Left colon (tissue), 2 donors: ENCODE results near the gene REPS1. TPM values are rescaled to one million over a fixed set of nuclear protein-coding genes. Genes with fewer than 3 reads are reported as not detected.
"Not testable (repeated sequence)": the region's sequence is repeated elsewhere in the genome, so short reads cannot be mapped to it uniquely, and the experiment has no call there.

Source experiments
- ATAC-seq: fragments of 200-7000 bp; cut with Tn5 transposase; one replicate; pipeline ENCODE4 v1.9.1; 2020; ENCODE audit warnings: mild to moderate bottlenecking, moderate library complexity
- DNase-seq, 2 donors: peaks; one replicate each; pipeline ENCODE4 v3.0.0-alpha.2; 2020
- intact Hi-C, 2 donors: fragments of 100-400 bp; cut with DNase I in 1 of 2; cut with micrococcal nuclease in 1 of 2; formaldehyde crosslinking; loops; one replicate each; pipeline versions ENCODE4 v1.11.2 to v1.14.0; 2022; cut with DNase I, micrococcal nuclease
- total RNA-seq, 2 donors: library from RNA; stranded (reverse); fragmentation: NEBNext Ultra II Directional; extraction: Animal tissue kit (Norgen Biotek cat#: 25700); gene quantifications; one replicate each; pipeline ENCODE4 v1.2.1, GENCODE V29; 2021
- donor health status: DM: no; HTN: no; CAD: no.
- donor health status: DM: yes; HTN: yes; CAD: no.

Gene REPS1
- total RNA-seq, 2 donors from 2014 or later: 30.2 to 33.2 TPM

GRCh38 chr6:139010674-139011073 is 22.6 kb upstream of the REPS1 start:
- intact Hi-C loops: no loop called here
- ATAC-seq: no peak

GRCh38 chr6:139008117-139008516 is 20.1 kb upstream of the REPS1 start:
- ATAC-seq: no peak
- intact Hi-C loops: no loop called here

More at GRCh38 chr6:139010674-139011073, 22.6 kb upstream of the REPS1 start:
- no peak for DNase-seq

GRCh38 chr6:139007428-139007827 is 19.4 kb upstream of the REPS1 start:
- intact Hi-C loops: no loop called here
- no peak for ATAC-seq
- DNase-seq: no peak

More at GRCh38 chr6:139008117-139008516, 20.1 kb upstream of the REPS1 start:
- no peak for DNase-seq

GRCh38 chr6:139006477-139006876 is 18.4 kb upstream of the REPS1 start:
- no peak for DNase-seq
- ATAC-seq: no peak
- intact Hi-C loops: no loop called here

GRCh38 chr6:139003751-139004150 is 15.7 kb upstream of the REPS1 start:
- intact Hi-C loops: no loop called here
- no peak for DNase-seq
- ATAC-seq: no peak

- no peak for DNase-seq
- no peak for ATAC-seq
- intact Hi-C loops: no loop called here
These were observed 12.1 kb upstream of the REPS1 start for GRCh38 chr6:138999949-139000725.

GRCh38 chr6:138997136-138997535 is 9.1 kb upstream of the REPS1 start:
- DNase-seq: no peak
- no peak for ATAC-seq
- intact Hi-C loops: no loop called here

- intact Hi-C loops: no loop called here
- DNase-seq: no peak
- no peak for ATAC-seq
These were observed 8.5 kb upstream of the REPS1 start for GRCh38 chr6:138996524-138996923.

- DNase-seq, intact Hi-C loops: not testable (repeated sequence)
- ATAC-seq: peak; percentile 45
These were observed 5.4 kb upstream of the REPS1 start for GRCh38 chr6:138993410-138993809.

GRCh38 chr6:138992965-138993364 is 4.9 kb upstream of the REPS1 start:
- DNase-seq, intact Hi-C loops, ATAC-seq: not testable (repeated sequence)

- intact Hi-C loops: no loop called here
- ATAC-seq (no peak), DNase-seq (no peak)
These were observed 3.2 kb upstream of the REPS1 start for GRCh38 chr6:138991206-138991605.

- intact Hi-C loops: loop anchor here (5.0 to 10.0 kb wide), 2 partner anchors 172 to 175 kb away; no protein-coding TSS in a partner anchor
- peak; percentile 25 for ATAC-seq
- no peak for DNase-seq
These were observed 1.3 kb upstream of the REPS1 start for GRCh38 chr6:138989098-138989983.

- ATAC-seq (peak; percentile 6), DNase-seq (no peak)
- intact Hi-C loops: loop anchor here (5.0 to 10.0 kb wide), 2 partner anchors 171 to 174 kb away; no protein-coding TSS in a partner anchor
These were observed 399 bp upstream of the REPS1 start for GRCh38 chr6:138988469-138988834.

GRCh38 chr6:138987080-138987642 is 892 bp downstream of the REPS1 start:
- intact Hi-C loops: loop anchor here (5.0 to 10.0 kb wide), 2 partner anchors 170 to 172 kb away; no protein-coding TSS in a partner anchor
- ATAC-seq: peak; percentile 1
- DNase-seq: no peak

GRCh38 chr6:138986578-138986977 is 1.5 kb downstream of the REPS1 start:
- intact Hi-C loops: loop anchor here (5.0 to 10.0 kb wide), 2 partner anchors 169 to 172 kb away; no protein-coding TSS in a partner anchor
- no peak for ATAC-seq
- DNase-seq: no peak

- ATAC-seq: no peak
- intact Hi-C loops: loop anchor here in 1 of 2 donors (10.0 kb wide), 1 partner anchor 167 kb away; no protein-coding TSS in a partner anchor
- DNase-seq: no peak
These were observed 6.6 kb downstream of the REPS1 start for GRCh38 chr6:138981416-138981815.

GRCh38 chr6:138979813-138980668 is 8.0 kb downstream of the REPS1 start:
- no peak for DNase-seq
- ATAC-seq: no peak
- intact Hi-C loops: loop anchor here in 1 of 2 donors (10.0 kb wide), 1 partner anchor 165 kb away; no protein-coding TSS in a partner anchor

- no peak for ATAC-seq
- no peak for DNase-seq
- intact Hi-C loops: no loop called here
These were observed 8.7 kb downstream of the REPS1 start for GRCh38 chr6:138979365-138979764.
